GM12878 (cell line): ENCODE results near the gene SEC16B. TPM values are rescaled to one million over a fixed set of nuclear protein-coding genes. Genes with fewer than 3 reads are reported as not detected.

Experiments used
- ATAC-seq: fragments of 200-7000 bp; cut with Tn5 transposase; 3 replicates; pipeline ENCODE4 v1.9.1; 2020; ENCODE audit warnings: mild to moderate bottlenecking, moderate library complexity
- BruUV-seq: library from RNA; stranded (reverse); fragments of 400-500 nt; replicated peaks from 2 replicates; lab custom pipeline; 2021; lab: Mats Ljungman, UMichigan
- CTCF ChIA-PET: fragments of 300-600 bp; sonication (Branson Sonifier 250); formaldehyde crosslinking; extraction: SDS; loops from one replicate; lab custom pipeline; 2021; ENCODE audit warnings: inconsistent platforms; lab: Yijun Ruan, JAX
- POLR2A ChIA-PET: fragments of 350-600 bp; formaldehyde crosslinking; extraction: SDS; loops from one replicate; lab custom pipeline; 2021; ENCODE audit warnings: inconsistent platforms; lab: Charles Lee
- RAD21 ChIA-PET: fragments of 300-600 bp; sonication (Branson Sonifier 250); formaldehyde crosslinking; loops from one replicate; lab custom pipeline; 2023; ENCODE audit warnings: antibody characterized with exemption; ENCODE audit not compliant: unreplicated experiment; lab: Charles Lee
- SMC1A ChIA-PET: fragments of 300-600 bp; sonication (Branson Sonifier 250); formaldehyde crosslinking; loops from one replicate; lab custom pipeline; 2023; ENCODE audit not compliant: unreplicated experiment, uncharacterized antibody; lab: Charles Lee
- DNase-seq: peaks from one replicate; pipeline ENCODE4 v3.0.0-alpha.2; 2011; ENCODE audit warnings: low read depth, low spot score
- FAIRE-seq: peaks from 3 replicates; lab custom pipeline; 2011; peaks lifted over from hg19 to GRCh38; lab: Jason Lieb, UNC
- H2AFZ ChIP-seq: 2 replicates; pipeline ENCODE4 v1.6.0; 2011; ENCODE audit warnings: low read depth, low read length, control low read depth; ENCODE audit not compliant: control insufficient read depth
- H3K27ac ChIP-seq: 2 replicates; pipeline ENCODE4 v1.5.1; 2011; ENCODE audit warnings: control low read depth; ENCODE audit not compliant: control insufficient read depth, insufficient read depth
- H3K27me3 ChIP-seq, 2 experiments: replicated peaks in 1 of 2; 2 replicates each; pipeline versions ENCODE4 v1.6.0 to v1.6.1; 2011; ENCODE audit warnings: low read length in 1 of 2; ENCODE audit not compliant: control insufficient read depth in 2 of 2, insufficient read depth in 2 of 2
- H3K36me3 ChIP-seq, 2 experiments: 2 replicates each; pipeline ENCODE4 v1.5.1; 2011; ENCODE audit warnings: low read length in 1 of 2; ENCODE audit not compliant: control insufficient read depth in 2 of 2, insufficient read depth in 2 of 2
- H3K4me1 ChIP-seq: 2 replicates; pipeline ENCODE4 v1.6.1; 2011; ENCODE audit warnings: mild to moderate bottlenecking, low read length, moderate library complexity, mixed read lengths; ENCODE audit not compliant: control insufficient read depth, insufficient read depth
- H3K4me2 ChIP-seq: 2 replicates; pipeline ENCODE4 v1.6.0; 2011; ENCODE audit warnings: control low read depth; ENCODE audit not compliant: control insufficient read depth, insufficient read depth
- H3K4me3 ChIP-seq: fragments of 200-600 bp; sonication (generic); 2 replicates; pipeline ENCODE4 v1.5.1; 2016
- H3K79me2 ChIP-seq: 2 replicates; pipeline ENCODE4 v1.6.0; 2011; ENCODE audit warnings: low read length; ENCODE audit not compliant: control insufficient read depth, insufficient read depth
- H3K9ac ChIP-seq: 2 replicates; pipeline ENCODE4 v1.8.0; 2011; ENCODE audit warnings: low read length, control low read depth, mixed read lengths; ENCODE audit not compliant: control insufficient read depth, insufficient read depth
- H3K9me3 ChIP-seq: replicated peaks from 3 replicates; pipeline ENCODE4 v1.5.1; 2011; ENCODE audit warnings: mild to moderate bottlenecking, low read length; ENCODE audit not compliant: control insufficient read depth, insufficient read depth
- H4K20me1 ChIP-seq: 2 replicates; pipeline ENCODE4 v1.6.0; 2011; ENCODE audit not compliant: control insufficient read depth, insufficient read depth
- ASH2L ChIP-seq: fragments of 300-600, 200-600 bp; sonication (generic); IDR thresholded peaks from 2 replicates; pipeline ENCODE4 v1.6.1; 2017; ENCODE audit warnings: low read depth, mild to moderate bottlenecking, borderline replicate concordance
- BCL11A ChIP-seq: IDR thresholded peaks from 2 replicates; pipeline ENCODE4 v1.6.1; 2011; ENCODE audit warnings: low read depth, low read length
- BCL3 ChIP-seq: IDR thresholded peaks from 2 replicates; pipeline ENCODE4 v1.6.1; 2011; ENCODE audit warnings: borderline replicate concordance, low read depth, mild to moderate bottlenecking, moderate library complexity, low read length; ENCODE audit not compliant: insufficient read depth, poor library complexity, severe bottlenecking
- BHLHE40 ChIP-seq, 2 experiments: fragments of 450-650 bp in 1 of 2; IDR thresholded peaks; 2 replicates each; pipeline ENCODE4 v1.6.1; 2011 to 2017; ENCODE audit warnings: low read depth in 2 of 2, borderline replicate concordance in 1 of 2, improper control_type of control experiment in 1 of 2, low read length in 1 of 2, mild to moderate bottlenecking in 1 of 2
- EP300 ChIP-seq, 2 experiments: fragments of 150-350 bp in 1 of 2; IDR thresholded peaks; 2 replicates each; pipeline ENCODE4 v1.6.1; 2011 to 2012; ENCODE audit warnings: low read depth in 2 of 2, low read length in 2 of 2, borderline replicate concordance in 1 of 2, improper control_type of control experiment in 1 of 2, inconsistent platforms in 1 of 2; ENCODE audit not compliant: control insufficient read depth in 1 of 2
- HSF1 ChIP-seq: fragments of 150-350 bp; IDR thresholded peaks from 2 replicates; pipeline ENCODE4 v1.6.1; 2014; ENCODE audit warnings: mild to moderate bottlenecking, low read depth, low read length
- LARP7 ChIP-seq: fragments of 450-650 bp; IDR thresholded peaks from 2 replicates; pipeline ENCODE4 v1.6.1; 2017; ENCODE audit warnings: mild to moderate bottlenecking
- MLLT1 ChIP-seq: fragments of 450-650 bp; IDR thresholded peaks from 2 replicates; pipeline ENCODE4 v1.6.1; 2016; ENCODE audit warnings: mild to moderate bottlenecking
- MTA2 ChIP-seq: fragments of 450-650 bp; IDR thresholded peaks from 2 replicates; pipeline ENCODE4 v1.6.1; 2016; ENCODE audit warnings: low read depth, mild to moderate bottlenecking, moderate library complexity
- NR2C1 ChIP-seq: fragments of 450-650 bp; IDR thresholded peaks from 2 replicates; pipeline ENCODE4 v1.6.1; 2017; ENCODE audit warnings: antibody characterized with exemption, mild to moderate bottlenecking, moderate library complexity
- POU2F2 ChIP-seq: IDR thresholded peaks from 3 replicates; pipeline ENCODE4 v1.6.1; 2011; ENCODE audit warnings: low read depth, mild to moderate bottlenecking, low read length, borderline replicate concordance
- SIX5 ChIP-seq: IDR thresholded peaks from 2 replicates; pipeline ENCODE4 v1.6.1; 2011; ENCODE audit warnings: mild to moderate bottlenecking, low read depth, low read length, moderate library complexity; ENCODE audit not compliant: severe bottlenecking
- SMAD1 ChIP-seq: fragments of 450-650 bp; IDR thresholded peaks from 2 replicates; pipeline ENCODE4 v1.6.1; 2018; ENCODE audit warnings: mild to moderate bottlenecking, low read depth; ENCODE audit not compliant: partially characterized antibody
- STAT3 ChIP-seq: IDR thresholded peaks from 2 replicates; pipeline ENCODE4 v1.6.1; 2011; ENCODE audit warnings: low read depth, low read length, improper control_type of control experiment
- TAF1 ChIP-seq: IDR thresholded peaks from 2 replicates; pipeline ENCODE4 v1.6.1; 2011; ENCODE audit warnings: mild to moderate bottlenecking, low read depth, low read length, borderline replicate concordance
- ZBED1 ChIP-seq: IDR thresholded peaks from 2 replicates; pipeline ENCODE4 v1.6.1; 2016; ENCODE audit warnings: borderline replicate concordance
- ZNF207 ChIP-seq: fragments of 450-650 bp; IDR thresholded peaks from 2 replicates; pipeline ENCODE4 v1.6.1; 2014; ENCODE audit warnings: antibody characterized with exemption, mild to moderate bottlenecking, borderline replicate concordance
- ZNF384 ChIP-seq: IDR thresholded peaks from 2 replicates; pipeline ENCODE4 v1.6.1; 2012; ENCODE audit warnings: low read depth, mild to moderate bottlenecking, low read length, improper control_type of control experiment, borderline replicate concordance
- ZNF622 ChIP-seq: fragments of 450-650 bp; IDR thresholded peaks from 2 replicates; pipeline ENCODE4 v1.6.1; 2017; ENCODE audit warnings: mild to moderate bottlenecking, inconsistent platforms
- WGBS: methylation state at CpG from one replicate; pipeline ENCODE4 v1.1.6; 2016; ENCODE audit warnings: low lambda C conversion rate; ENCODE audit not compliant: insufficient replicate concordance, insufficient coverage; ENCODE audit errors: missing lambda C conversion rate; 5-methylcytosine and 5-hydroxymethylcytosine counted together
- in situ Hi-C: fragments of 300-500 bp; cut with MboI; formaldehyde crosslinking; loops from 9 replicates; pipeline ENCODE4 v1.14.3; 2018; ENCODE audit warnings: mixed read lengths
- intact Hi-C: fragments of 100-400 bp; cut with micrococcal nuclease; formaldehyde crosslinking; loops from one replicate; pipeline ENCODE4 v1.14.2; 2022; ENCODE audit not compliant: unreplicated experiment
- polyA plus RNA-seq, 11 experiments: library from polyadenylated mRNA; depleted of rRNA in 4 of 11; unstranded in 6 of 11; stranded (reverse) in 5 of 11; fragments of >200 nt; fragmentation: Nextera tagmentation in 4 of 11; fragmentation: Illumina TruSeq in 1 of 11; extraction: Ambion mirVana in 4 of 11; extraction: Trizol in 1 of 11; gene quantifications; 1 replicate in 1 of 11; 2 replicates in 10 of 11; pipeline versions ENCODE4 v1.2.1 to v1.2.3, GENCODE V29; 2011 to 2016; ENCODE audit warnings: inconsistent platforms in 2 of 11, missing spikeins in 2 of 11, low read depth in 1 of 11
- total RNA-seq, 4 experiments: library from RNA; depleted of rRNA in 3 of 4; stranded (reverse); fragments of >200 nt in 3 of 4; fragmentation: Illumina TruSeq in 1 of 4; extraction: Trizol in 1 of 4; gene quantifications; 2 replicates each; pipeline versions ENCODE4 v1.2.1 to v1.2.3, GENCODE V29; 2013 to 2021

The SEC16B gene
- total and polyA plus RNA-seq, 10 of the 15 experiments (the other 5 are each of a cell fraction or from before 2014, with no cell fraction given): 0.10 to 0.94 (median 0.17) TPM; not detected in 2

GRCh38 chr1:177945943-177946650 is 23.8 kb downstream of the SEC16B start:
- ChIA-PET CTCF (interaction anchor here (0.6 to 2.4 kb wide), 36 partner anchors 8 to 1066 kb away, joined by 3 to 20 read pairs (median 4); no protein-coding TSS in a partner anchor), RAD21 (interaction anchor here (0.6 to 2.3 kb wide), 11 partner anchors 155 to 1047 kb away, joined by 3 to 12 read pairs (median 4); no protein-coding TSS in a partner anchor), SMC1A (interaction anchor here (0.7 to 2.1 kb wide), 15 partner anchors 9 to 692 kb away, joined by 3 to 7 read pairs (median 3); no protein-coding TSS in a partner anchor), POLR2A (no interaction called here)
- Histone ChIP-seq H3K27ac (no peak overlapping the region), H3K9ac (no peak overlapping the region), H3K27me3 (0 out of 4 replicates have a peak, but pooled peaks cover 0 to 2% of the 10 kb centered on the region in 2 experiments), H3K4me2 (no peak overlapping the region), H3K4me3 (no peak overlapping the region), H3K4me1 (no peaks in the 10 kb centered on the region), H3K9me3 (no peaks in the 10 kb centered on the region), H3K79me2 (no peaks in the 10 kb centered on the region), H3K36me3 (no peaks in the 10 kb centered on the region), H4K20me1 (no peaks in the 10 kb centered on the region), H2AFZ (no peak overlapping the region)
- intact Hi-C loops: loop anchor here (1.0 to 10.0 kb wide), 5 partner anchors 336 to 1049 kb away; no protein-coding TSS in a partner anchor
- DNase-seq (no peak), ATAC-seq (peak; percentile 82), FAIRE-seq (no peak)
- BruUV-seq: no TSS peak
- in situ Hi-C loops: loop anchor here (10.0 kb wide), 3 partner anchors 249 to 1051 kb away; no protein-coding TSS in a partner anchor
- WGBS: 32% methylated on average over 12 of the region's 12 CpGs
- TF ChIP-seq SMAD1 (no peak), LARP7 (no peak), MTA2 (no peak), EP300 (IDR thresholded peaks at IDR 0.05; ENCODE audit: borderline replicate concordance in 1 of 2, control insufficient read depth in 1 of 2, low read depth in 2 of 2, low read length in 2 of 2) (no peak), ZNF384 (peak; percentile 29; the same call in 1 of the 2 replicates), BCL3 (no peak), HSF1 (no peak), STAT3 (no peak), ASH2L (no peak), SIX5 (no peak), ZBED1 (no peak), BHLHE40 (IDR thresholded peaks at IDR 0.05; ENCODE audit: borderline replicate concordance in 1 of 2, low read depth in 2 of 2, low read length in 1 of 2) (no peak), BCL11A (no peak), ZNF622 (no peak), POU2F2 (no peak), TAF1 (no peak), MLLT1 (no peak), ZNF207 (no peak), NR2C1 (no peak)
